Ascending aorta (tissue), 2 donors: Measurements from ENCODE around the gene MRAP. TPM values are rescaled to one million over a fixed set of nuclear protein-coding genes. Genes with fewer than 3 reads are reported as not detected.

Experiments
- DNase-seq, 2 donors: peaks; one replicate each; pipeline ENCODE4 v3.0.0-alpha.2; 2019; ENCODE audit warnings: low spot score in 2 of 2
- H3K27ac ChIP-seq, 2 donors: fragments of 200-600 bp; sonication (generic); one replicate each; pipeline ENCODE4 v1.5.1; 2016 to 2017; ENCODE audit warnings: mild to moderate bottlenecking in 1 of 2
- H3K27me3 ChIP-seq: fragments of 200-600 bp; sonication (generic); one replicate; pipeline ENCODE4 v1.5.1; 2017
- H3K36me3 ChIP-seq, 2 donors: fragments of 200-600 bp; sonication (generic); one replicate each; pipeline ENCODE4 v1.5.1; 2016
- H3K4me1 ChIP-seq, 2 donors: fragments of 200-600 bp; sonication (generic); one replicate each; pipeline ENCODE4 v1.5.1; 2016 to 2017; ENCODE audit warnings: mild to moderate bottlenecking in 1 of 2
- H3K4me3 ChIP-seq, 2 donors: fragments of 200-600 bp; sonication (generic); one replicate each; pipeline ENCODE4 v1.5.1; 2016 to 2017; ENCODE audit warnings: mild to moderate bottlenecking in 1 of 2
- H3K9me3 ChIP-seq, 2 donors: fragments of 200-600 bp; sonication (generic); one replicate each; pipeline ENCODE4 v1.5.1; 2016
- CTCF ChIP-seq, 3 experiments: fragments of 200-600 bp in 2 of 3; fragments of 450-650 bp in 1 of 3; sonication (generic) in 2 of 3; IDR thresholded peaks; one replicate each; pipeline ENCODE4 v1.5.1; 2016 to 2019; ENCODE audit warnings: antibody characterized with exemption in 3 of 3, mild to moderate bottlenecking in 1 of 3, moderate library complexity in 1 of 3
- intact Hi-C: fragments of 100-400 bp; cut with DNase I; formaldehyde crosslinking; loops from one replicate; pipeline ENCODE4 v1.15.1; 2023
- total RNA-seq: library from RNA; depleted of rRNA; stranded (reverse); fragments of >200 nt; gene quantifications from one replicate; pipeline ENCODE4 v1.1.0, GENCODE V29; 2016

MRAP gene
- total RNA-seq, 1 donor from 2014 or later, result not detected

DNA sequence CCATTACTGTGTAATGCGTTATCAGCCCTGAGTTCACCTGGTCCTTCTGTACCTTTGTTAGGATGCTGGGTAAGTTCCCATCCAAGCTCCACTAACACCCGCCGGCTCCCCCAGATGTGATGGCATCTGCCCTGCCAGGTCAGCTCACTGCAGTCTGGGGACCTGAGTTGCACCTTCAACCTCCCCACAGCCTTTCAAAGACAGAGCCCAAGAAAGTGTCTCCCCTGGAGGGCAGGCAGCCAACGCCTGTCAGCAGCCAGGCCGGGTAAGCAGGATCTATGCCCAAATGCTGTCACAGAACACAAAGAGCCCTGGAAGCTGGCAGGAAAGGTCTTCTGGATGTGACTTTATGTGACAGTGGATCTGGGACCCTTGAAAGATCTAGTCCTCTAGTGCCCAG lies 13.7 kb downstream of the MRAP start:
- Histone ChIP-seq H3K4me3 (no peak overlapping the region), H3K27ac (no peak overlapping the region), H3K36me3 (peaks cover 54 to 79% of the 10 kb centered on the region in 2 donors), H3K27me3 (no peaks in the 10 kb centered on the region), H3K4me1 (no peaks in the 10 kb centered on the region), H3K9me3 (no peaks in the 10 kb centered on the region)
- intact Hi-C loops, result no loop called here
- no peak for DNase-seq
- TF ChIP-seq CTCF (IDR thresholded peaks at IDR 0.05), result no peak

- Histone ChIP-seq H3K27ac (no peak overlapping the region), H3K27me3 (no peaks in the 10 kb centered on the region), H3K4me1 (no peaks in the 10 kb centered on the region), H3K9me3 (no peaks in the 10 kb centered on the region), H3K36me3 (peaks cover 59 to 80% of the 10 kb centered on the region in 2 donors), H3K4me3 (no peak overlapping the region)
- TF ChIP-seq CTCF (IDR thresholded peaks at IDR 0.05), result no peak
- no peak for DNase-seq
- intact Hi-C loops, result no loop called here
Measured at GRCh38 chr21:32312976-32313375, 14.3 kb downstream of the MRAP start.

DNA sequence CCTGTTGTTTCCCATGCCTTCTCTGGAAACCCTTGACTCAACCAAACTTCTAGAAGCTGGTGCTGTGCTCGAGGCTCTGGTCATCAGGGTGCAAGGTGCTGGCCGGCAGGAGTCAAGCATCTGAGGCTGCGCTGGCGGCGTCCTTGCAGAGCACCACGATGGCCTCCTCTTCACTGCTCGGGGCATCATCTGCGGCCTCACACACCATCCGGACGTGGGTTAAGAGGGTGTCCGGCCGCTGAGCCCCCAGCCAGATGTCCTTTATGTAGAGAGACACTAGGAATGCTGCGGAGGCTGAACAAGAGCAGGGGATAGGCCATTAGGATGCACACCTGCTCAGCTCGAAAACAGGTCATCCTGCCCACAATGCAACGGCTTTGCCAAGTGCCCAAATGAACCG lies 16.2 kb downstream of the MRAP start:
- no peaks in the 10 kb centered on the region for H3K4me1 ChIP-seq
- intact Hi-C loops, result no loop called here
- peaks cover 68 to 87% of the 10 kb centered on the region in 2 donors for H3K36me3 ChIP-seq
- TF ChIP-seq CTCF (IDR thresholded peaks at IDR 0.05), result no peak
- H3K4me3 ChIP-seq, result no peak overlapping the region
- no peak overlapping the region for H3K27ac ChIP-seq
- H3K27me3 ChIP-seq, result no peaks in the 10 kb centered on the region
- DNase-seq, result no peak
- H3K9me3 ChIP-seq, result no peaks in the 10 kb centered on the region

DNA sequence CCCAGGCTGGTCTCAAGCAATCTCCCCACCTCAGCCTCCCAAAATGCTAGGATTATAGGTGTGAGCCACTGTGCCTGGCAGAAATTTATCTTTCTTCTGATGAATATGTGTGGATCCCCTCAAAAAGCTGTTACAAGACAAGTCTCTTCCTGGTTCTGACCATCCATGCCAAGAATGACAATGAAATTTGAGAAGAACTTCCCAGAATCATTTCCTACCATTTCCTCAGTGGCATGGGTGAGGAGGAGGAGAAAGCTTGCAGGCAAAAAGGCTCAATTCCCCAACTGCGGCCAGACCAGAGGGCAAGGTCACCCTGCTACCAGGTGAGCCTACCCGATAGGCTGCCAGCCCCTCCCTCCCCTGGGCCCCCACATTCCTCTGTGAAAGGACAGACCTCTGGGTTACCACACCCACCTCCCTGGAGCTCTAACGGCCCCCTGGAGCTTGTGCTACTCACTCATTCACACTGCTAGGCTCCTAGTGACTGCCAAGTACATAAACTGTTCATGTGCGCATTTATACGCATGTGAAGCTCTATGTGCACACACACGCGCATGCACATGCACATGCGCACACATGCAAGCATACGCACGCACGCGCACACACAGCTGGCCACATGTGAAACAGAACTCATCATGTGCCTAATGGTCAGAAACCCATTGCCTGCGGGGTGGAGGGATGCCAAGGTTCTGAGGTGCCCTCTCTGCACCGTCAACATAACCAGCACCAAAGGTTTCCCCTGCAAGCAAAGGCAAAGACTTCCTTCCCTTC lies 17.0 kb downstream of the MRAP start:
- H3K27ac ChIP-seq, result no peak overlapping the region
- no peaks in the 10 kb centered on the region for H3K27me3 ChIP-seq
- no peaks in the 10 kb centered on the region for H3K9me3 ChIP-seq
- no peaks in the 10 kb centered on the region for H3K4me1 ChIP-seq
- TF ChIP-seq CTCF (IDR thresholded peaks at IDR 0.05), result no peak
- H3K36me3 ChIP-seq, result peaks cover 74 to 95% of the 10 kb centered on the region in 2 donors
- DNase-seq, result no peak
- no peak overlapping the region for H3K4me3 ChIP-seq
- intact Hi-C loops, result no loop called here

- TF ChIP-seq CTCF (IDR thresholded peaks at IDR 0.05), result no peak
- intact Hi-C loops, result no loop called here
- Histone ChIP-seq H3K36me3 (peaks cover 74 to 98% of the 10 kb centered on the region in 2 donors), H3K4me1 (no peaks in the 10 kb centered on the region), H3K27ac (no peak overlapping the region), H3K9me3 (no peaks in the 10 kb centered on the region), H3K27me3 (no peaks in the 10 kb centered on the region), H3K4me3 (no peak overlapping the region)
- no peak for DNase-seq
Measured at GRCh38 chr21:32316361-32317215, 17.9 kb downstream of the MRAP start.
